HUES6 (cell line): ENCODE results near the gene CLCN7.

Source experiments
- H3K27ac ChIP-seq: 2 replicates; pipeline ENCODE4 v1.7.0; 2013; ENCODE audit warnings: low read depth, mild to moderate bottlenecking, low read length, inconsistent platforms
- H3K27me3 ChIP-seq: 2 replicates; pipeline ENCODE4 v1.6.1; 2013; ENCODE audit warnings: low read length; ENCODE audit not compliant: control insufficient read depth, insufficient read depth
- H3K36me3 ChIP-seq: 2 replicates; pipeline ENCODE4 v1.6.1; 2013; ENCODE audit warnings: low read length; ENCODE audit not compliant: control insufficient read depth, insufficient read depth
- H3K4me1 ChIP-seq: 2 replicates; pipeline ENCODE4 v1.6.1; 2013; ENCODE audit warnings: low read length; ENCODE audit not compliant: control insufficient read depth, insufficient read depth
- H3K4me3 ChIP-seq: 2 replicates; pipeline ENCODE4 v1.5.1; 2013; ENCODE audit warnings: low read depth, low read length
- H3K9ac ChIP-seq: one replicate; pipeline ENCODE4 v1.6.1; 2013; ENCODE audit warnings: mild to moderate bottlenecking, low read length
- H3K9me3 ChIP-seq: 2 replicates; pipeline ENCODE4 v1.6.1; 2013; ENCODE audit warnings: low read depth, low read length; ENCODE audit not compliant: control insufficient read depth, insufficient read depth

The CLCN7 gene

GRCh38 chr16:1457489-1458245, 17.2 kb downstream of the CLCN7 start:
- Histone ChIP-seq H3K9me3 (no peaks in the 10 kb centered on the region), H3K9ac (no peak overlapping the region), H3K4me1 (no peaks in the 10 kb centered on the region), H3K36me3 (peaks cover 66% of the 10 kb centered on the region), H3K27me3 (no peaks in the 10 kb centered on the region), H3K4me3 (no peak overlapping the region), H3K27ac (no peak overlapping the region)

- Histone ChIP-seq H3K9me3 (no peaks in the 10 kb centered on the region), H3K4me1 (no peaks in the 10 kb centered on the region), H3K4me3 (no peak overlapping the region), H3K36me3 (peaks cover 73% of the 10 kb centered on the region), H3K27me3 (no peaks in the 10 kb centered on the region), H3K27ac (no peak overlapping the region), H3K9ac (no peak overlapping the region)
These were observed 17.9 kb downstream of the CLCN7 start for GRCh38 chr16:1456951-1457350.

GRCh38 chr16:1455190-1456171, 19.3 kb downstream of the CLCN7 start:
- H3K9me3 ChIP-seq: no peaks in the 10 kb centered on the region
- no peak overlapping the region for H3K9ac ChIP-seq
- H3K4me1 ChIP-seq: no peaks in the 10 kb centered on the region
- H3K27me3 ChIP-seq: no peaks in the 10 kb centered on the region
- H3K27ac ChIP-seq: no peak overlapping the region
- peaks cover 74% of the 10 kb centered on the region for H3K36me3 ChIP-seq
- no peak overlapping the region for H3K4me3 ChIP-seq

- peaks cover 75% of the 10 kb centered on the region for H3K36me3 ChIP-seq
- H3K4me3 ChIP-seq: no peak overlapping the region
- no peaks in the 10 kb centered on the region for H3K4me1 ChIP-seq
- no peak overlapping the region for H3K27ac ChIP-seq
- H3K9me3 ChIP-seq: no peaks in the 10 kb centered on the region
- H3K27me3 ChIP-seq: no peaks in the 10 kb centered on the region
- H3K9ac ChIP-seq: no peak overlapping the region
These were observed 20.3 kb downstream of the CLCN7 start for GRCh38 chr16:1454561-1454960.

GRCh38 chr16:1453316-1453715, 21.5 kb downstream of the CLCN7 start:
- peaks cover 82% of the 10 kb centered on the region for H3K36me3 ChIP-seq
- no peak overlapping the region for H3K9ac ChIP-seq
- H3K27me3 ChIP-seq: no peaks in the 10 kb centered on the region
- no peaks in the 10 kb centered on the region for H3K4me1 ChIP-seq
- H3K27ac ChIP-seq: no peak overlapping the region
- H3K9me3 ChIP-seq: no peaks in the 10 kb centered on the region
- no peak overlapping the region for H3K4me3 ChIP-seq

GRCh38 chr16:1452530-1452929, 22.3 kb downstream of the CLCN7 start:
- Histone ChIP-seq H3K36me3 (peaks cover 86% of the 10 kb centered on the region), H3K4me3 (no peak overlapping the region), H3K9ac (no peak overlapping the region), H3K9me3 (no peaks in the 10 kb centered on the region), H3K27ac (no peak overlapping the region), H3K4me1 (no peaks in the 10 kb centered on the region), H3K27me3 (no peaks in the 10 kb centered on the region)

GRCh38 chr16:1451702-1452392, 23.0 kb downstream of the CLCN7 start:
- no peak overlapping the region for H3K27ac ChIP-seq
- H3K27me3 ChIP-seq: no peaks in the 10 kb centered on the region
- H3K36me3 ChIP-seq: peaks cover 85% of the 10 kb centered on the region
- H3K4me1 ChIP-seq: no peaks in the 10 kb centered on the region
- no peaks in the 10 kb centered on the region for H3K9me3 ChIP-seq
- no peak overlapping the region for H3K9ac ChIP-seq
- H3K4me3 ChIP-seq: no peak overlapping the region

GRCh38 chr16:1450841-1451240, 24.0 kb downstream of the CLCN7 start:
- Histone ChIP-seq H3K4me3 (no peak overlapping the region), H3K36me3 (peaks cover 89% of the 10 kb centered on the region), H3K4me1 (no peaks in the 10 kb centered on the region), H3K9me3 (no peaks in the 10 kb centered on the region), H3K9ac (no peak overlapping the region), H3K27ac (no peak overlapping the region), H3K27me3 (no peaks in the 10 kb centered on the region)

GRCh38 chr16:1450218-1450617, 24.6 kb downstream of the CLCN7 start:
- H3K27ac ChIP-seq: no peak overlapping the region

GRCh38 chr16:1449201-1449788, 25.5 kb downstream of the CLCN7 start:
- Histone ChIP-seq H3K27ac (no peak overlapping the region), H3K9ac (no peak overlapping the region), H3K27me3 (no peaks in the 10 kb centered on the region), H3K4me1 (no peaks in the 10 kb centered on the region), H3K9me3 (no peaks in the 10 kb centered on the region), H3K4me3 (no peak overlapping the region), H3K36me3 (peaks cover 77% of the 10 kb centered on the region)

More at GRCh38 chr16:1450218-1450617, 24.6 kb downstream of the CLCN7 start:
- H3K4me3 ChIP-seq: no peak overlapping the region
- no peaks in the 10 kb centered on the region for H3K27me3 ChIP-seq
- H3K9me3 ChIP-seq: no peaks in the 10 kb centered on the region
- peaks cover 86% of the 10 kb centered on the region for H3K36me3 ChIP-seq
- H3K9ac ChIP-seq: no peak overlapping the region
- no peaks in the 10 kb centered on the region for H3K4me1 ChIP-seq
